SK-N-SH treated with all-trans-retinoic acid at 6 μM for 48 hours (cell line): ENCODE results near the gene EIF2D.
"Not testable (repeated sequence)": the region's sequence is repeated elsewhere in the genome, so short reads cannot be mapped to it uniquely, and the experiment has no call there.

Source experiments
- ATAC-seq: fragments of 200-7000 bp; cut with Tn5 transposase; 3 replicates; pipeline ENCODE4 v1.9.1; 2020; ENCODE audit warnings: mild to moderate bottlenecking, moderate library complexity
- ARNTL ChIP-seq: fragments of 450-650 bp; formaldehyde crosslinking; IDR thresholded peaks from 2 replicates; pipeline ENCODE4 v1.5.0; 2020; ENCODE audit warnings: low read depth, mild to moderate bottlenecking, moderate library complexity, borderline replicate concordance
- BACH2 ChIP-seq: fragments of 250-450 bp; sonication (Bioruptor Pico); IDR thresholded peaks from 2 replicates; pipeline ENCODE4 v1.9.0; 2021; ENCODE audit warnings: mild to moderate bottlenecking, borderline replicate concordance
- CREB5 ChIP-seq: fragments of 250-450 bp; sonication (Bioruptor Pico); IDR thresholded peaks from 2 replicates; pipeline ENCODE4 v1.5.1; 2020; ENCODE audit warnings: low read depth, mild to moderate bottlenecking, moderate library complexity
- CSDC2 ChIP-seq: fragments of 250-450 bp; sonication (Bioruptor Pico); IDR thresholded peaks from 2 replicates; pipeline ENCODE4 v1.5.0; 2020; ENCODE audit warnings: mild to moderate bottlenecking, moderate library complexity
- CSRNP3 ChIP-seq: fragments of 250-450 bp; sonication (Bioruptor Pico); IDR thresholded peaks from 2 replicates; pipeline ENCODE4 v1.5.1; 2021; ENCODE audit warnings: mild to moderate bottlenecking, moderate library complexity
- ESRRG ChIP-seq: fragments of 250-450 bp; sonication (Bioruptor Pico); IDR thresholded peaks from 2 replicates; pipeline ENCODE4 v1.6.1; 2021; ENCODE audit warnings: mild to moderate bottlenecking
- GLIS3 ChIP-seq: fragments of 250-450 bp; sonication (Bioruptor Pico); IDR thresholded peaks from 2 replicates; pipeline ENCODE4 v1.5.0; 2020; ENCODE audit warnings: mild to moderate bottlenecking, moderate library complexity
- OSR1 ChIP-seq: fragments of 250-450 bp; sonication (Bioruptor Pico); IDR thresholded peaks from 2 replicates; pipeline ENCODE4 v1.8.0; 2022; ENCODE audit warnings: moderate library complexity, mild to moderate bottlenecking, inconsistent platforms
- POU6F1 ChIP-seq: fragments of 250-450 bp; sonication (Bioruptor Pico); IDR thresholded peaks from 2 replicates; pipeline ENCODE4 v1.8.0; 2021; ENCODE audit warnings: low read depth, mild to moderate bottlenecking, moderate library complexity, borderline replicate concordance
- PPARA ChIP-seq: fragments of 250-450 bp; sonication (Bioruptor Pico); IDR thresholded peaks from 2 replicates; pipeline ENCODE4 v1.5.0; 2020; ENCODE audit warnings: mild to moderate bottlenecking, borderline replicate concordance
- RARB ChIP-seq: fragments of 250-450 bp; sonication (Bioruptor Pico); IDR thresholded peaks from 2 replicates; pipeline ENCODE4 v1.8.0; 2021; ENCODE audit warnings: mild to moderate bottlenecking, moderate library complexity
- SNAI2 ChIP-seq: fragments of 250-450 bp; sonication (Bioruptor Pico); IDR thresholded peaks from 2 replicates; pipeline ENCODE4 v1.5.0; 2020; ENCODE audit warnings: mild to moderate bottlenecking, moderate library complexity
- TCF4 ChIP-seq: fragments of 250-450 bp; sonication (Bioruptor Pico); IDR thresholded peaks from 2 replicates; pipeline ENCODE4 v1.8.0; 2021; ENCODE audit warnings: mild to moderate bottlenecking, moderate library complexity, borderline replicate concordance
- TSHZ2 ChIP-seq: fragments of 250-450 bp; sonication (Bioruptor Pico); IDR thresholded peaks from 2 replicates; pipeline ENCODE4 v1.5.0; 2020; ENCODE audit warnings: mild to moderate bottlenecking, moderate library complexity
- ZC3H10 ChIP-seq: fragments of 250-450 bp; sonication (Bioruptor Pico); IDR thresholded peaks from 2 replicates; pipeline ENCODE4 v1.5.1; 2021; ENCODE audit warnings: mild to moderate bottlenecking, moderate library complexity
- ZFP3 ChIP-seq: fragments of 250-450 bp; sonication (Bioruptor Pico); IDR thresholded peaks from 2 replicates; pipeline ENCODE4 v1.5.0; 2020; ENCODE audit warnings: mild to moderate bottlenecking, moderate library complexity
- ZFP30 ChIP-seq: fragments of 450-650 bp; formaldehyde crosslinking; IDR thresholded peaks from 2 replicates; pipeline ENCODE4 v1.5.0; 2022; ENCODE audit warnings: mild to moderate bottlenecking, moderate library complexity
- ZNF565 ChIP-seq: fragments of 450-650 bp; formaldehyde crosslinking; conservative IDR thresholded peaks from 2 replicates; pipeline ENCODE4 v1.5.0; 2020; ENCODE audit warnings: low read depth, mild to moderate bottlenecking, moderate library complexity
- ZNF8 ChIP-seq: fragments of 450-650 bp; formaldehyde crosslinking; IDR thresholded peaks from 2 replicates; pipeline ENCODE4 v1.5.0; 2020; ENCODE audit warnings: mild to moderate bottlenecking, moderate library complexity

Gene EIF2D

GRCh38 chr1:206582537-206582936, 29.7 kb downstream of the EIF2D start:
- ATAC-seq = no peak
- TF ChIP-seq PPARA (CRISPR knock-in tag) (no peak), TSHZ2 (no peak)
- TF ChIP-seq, all 23 proteins: peak for 0

- no peak for ATAC-seq
- TF ChIP-seq OSR1 (CRISPR knock-in tag) = no peak
- no peak for TF ChIP-seq CSDC2 (CRISPR knock-in tag)
- TF ChIP-seq SNAI2 (CRISPR knock-in tag) = no peak
- TF ChIP-seq CSRNP3 = no peak
- TF ChIP-seq ESRRG (CRISPR knock-in tag) = no peak
- TF ChIP-seq RARB (CRISPR knock-in tag) = no peak
- no peak for TF ChIP-seq TSHZ2
- TF ChIP-seq ZFP30 (CRISPR knock-in tag) = no peak
- TF ChIP-seq ZFP3 (CRISPR knock-in tag) = no peak
- TF ChIP-seq GLIS3 (CRISPR knock-in tag) = no peak
- no peak for TF ChIP-seq POU6F1 (CRISPR knock-in tag)
- TF ChIP-seq BACH2 (CRISPR knock-in tag) = no peak
- TF ChIP-seq, all 23 proteins: peak for 0
Observed at GRCh38 chr1:206581571-206581981, 30.7 kb downstream of the EIF2D start.

- not testable (repeated sequence) for ATAC-seq
Observed at GRCh38 chr1:206581114-206581497, 31.2 kb downstream of the EIF2D start.

- ATAC-seq = no peak
- no peak for TF ChIP-seq CREB5 (CRISPR knock-in tag)
- TF ChIP-seq ARNTL (CRISPR knock-in tag) = no peak
- no peak for TF ChIP-seq OSR1 (CRISPR knock-in tag)
- no peak for TF ChIP-seq TCF4 (CRISPR knock-in tag)
- TF ChIP-seq SNAI2 (CRISPR knock-in tag) = no peak
- TF ChIP-seq ZC3H10 (CRISPR knock-in tag) = no peak
- no peak for TF ChIP-seq BACH2 (CRISPR knock-in tag)
- no peak for TF ChIP-seq RARB (CRISPR knock-in tag)
- no peak for TF ChIP-seq ZNF8 (CRISPR knock-in tag)
- no peak for TF ChIP-seq ZFP3 (CRISPR knock-in tag)
- no peak for TF ChIP-seq TSHZ2
- TF ChIP-seq CSRNP3 = no peak
- no peak for TF ChIP-seq ZNF565 (CRISPR knock-in tag)
- no peak for TF ChIP-seq GLIS3 (CRISPR knock-in tag)
Observed at GRCh38 chr1:206580438-206581113, 31.7 kb downstream of the EIF2D start.
